Activated CD4-positive, alpha-beta T cell treated with anti-CD3 and anti-CD28 coated beads, Interleukin-2, amount 10 ng/mL, durations not matched to agents 24 days and 14 days (primary cell): ENCODE results near the gene FAM184B. TPM values are rescaled to one million over a fixed set of nuclear protein-coding genes. Genes with fewer than 3 reads are reported as not detected.

ENCODE experiments used
- DNase-seq: peaks from one replicate; pipeline ENCODE4 v3.0.0; 2022
- H3K27ac Mint-ChIP-seq: one replicate; pipeline ENCODE4 v1.8.0; 2022; ENCODE audit warnings: mild to moderate bottlenecking, mixed read lengths
- H3K27me3 Mint-ChIP-seq: one replicate; pipeline ENCODE4 v1.8.0; 2022; ENCODE audit warnings: mixed read lengths
- H3K36me3 Mint-ChIP-seq: one replicate; pipeline ENCODE4 v1.8.0; 2022; ENCODE audit warnings: low read depth, mild to moderate bottlenecking, mixed read lengths
- H3K4me1 Mint-ChIP-seq: one replicate; pipeline ENCODE4 v1.8.0; 2021; ENCODE audit warnings: mixed read lengths
- H3K4me3 Mint-ChIP-seq: one replicate; pipeline ENCODE4 v1.8.0; 2022; ENCODE audit warnings: mild to moderate bottlenecking, moderate library complexity, mixed read lengths
- H3K9me3 Mint-ChIP-seq: one replicate; pipeline ENCODE4 v1.8.0; 2021; ENCODE audit warnings: mixed read lengths
- intact Hi-C: fragments of 100-400 bp; cut with micrococcal nuclease; formaldehyde crosslinking; loops from one replicate; pipeline ENCODE4 v1.15.1; 2023
- total RNA-seq: library from RNA; stranded (reverse); gene quantifications from 2 replicates; pipeline ENCODE4 v1.2.3, GENCODE V29; 2022

The FAM184B gene
- not detected in 2 replicates for total RNA-seq

DNA sequence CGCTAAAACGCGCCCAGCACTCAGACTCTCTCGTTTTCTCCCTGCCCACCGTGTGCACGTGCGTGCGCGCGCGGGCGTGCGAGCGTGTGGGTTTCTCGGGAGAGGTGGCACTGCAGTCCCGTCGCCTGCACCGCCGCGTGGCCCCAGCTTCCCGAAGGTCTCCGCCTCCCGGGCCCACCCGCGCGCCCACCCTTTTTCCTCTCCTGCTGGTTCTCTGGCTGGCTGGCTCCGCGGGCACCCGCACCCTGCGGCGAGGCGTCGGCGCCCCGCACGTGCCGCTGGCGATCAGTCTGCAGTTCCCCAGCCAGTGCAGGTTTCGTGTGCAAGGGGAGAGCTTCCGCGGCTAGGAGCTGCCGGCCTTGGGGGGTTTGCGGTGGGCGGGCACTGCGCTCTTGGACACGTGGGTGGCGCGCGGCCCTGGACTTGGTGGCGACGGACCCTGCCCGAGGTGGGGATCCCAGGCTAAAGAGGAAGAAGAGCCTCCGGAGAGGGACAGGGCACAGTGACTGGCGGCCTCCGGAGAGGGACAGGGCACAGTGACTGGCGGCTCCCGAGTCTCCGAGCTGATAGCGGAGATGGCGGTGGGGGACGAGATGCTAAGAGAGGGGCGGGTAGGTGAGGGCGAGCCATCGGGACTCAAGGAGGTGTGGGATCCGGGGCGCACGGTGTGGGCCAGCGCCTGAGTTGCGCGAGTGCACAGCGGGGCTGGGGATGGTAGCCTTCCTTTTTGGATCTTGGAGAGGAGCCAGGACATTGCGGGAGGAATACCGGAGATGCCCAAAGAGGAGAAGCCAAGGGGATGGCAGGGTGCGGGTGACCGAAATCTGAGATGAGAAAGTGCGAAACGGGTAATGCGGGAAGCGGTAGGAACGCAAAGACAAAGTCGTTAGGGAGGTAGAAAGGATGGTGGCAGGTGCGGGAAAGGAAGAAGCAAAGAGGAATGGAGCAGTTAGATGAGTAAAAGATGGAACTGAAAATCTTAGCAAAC is at the start of gene FAM184B:
TSS of gene FAM184B (minus strand) at position 322 of the 988 bp plus-strand sequence. CDS start 322 bp downstream, outside the sequence.
- H3K27ac Mint-ChIP-seq, result no peak within 1 kb of the TSS
- no peaks in the 10 kb centered on the region for H3K9me3 Mint-ChIP-seq
- no peak for DNase-seq
- H3K4me1 Mint-ChIP-seq, result peaks cover 7% of the 10 kb centered on the region
- intact Hi-C loops, result no loop called here
- no peaks in the 10 kb centered on the region for H3K36me3 Mint-ChIP-seq
- H3K27me3 Mint-ChIP-seq, result peaks cover 46% of the 10 kb centered on the region
- H3K4me3 Mint-ChIP-seq, result peak within 1 kb of the TSS; percentile 70

DNA sequence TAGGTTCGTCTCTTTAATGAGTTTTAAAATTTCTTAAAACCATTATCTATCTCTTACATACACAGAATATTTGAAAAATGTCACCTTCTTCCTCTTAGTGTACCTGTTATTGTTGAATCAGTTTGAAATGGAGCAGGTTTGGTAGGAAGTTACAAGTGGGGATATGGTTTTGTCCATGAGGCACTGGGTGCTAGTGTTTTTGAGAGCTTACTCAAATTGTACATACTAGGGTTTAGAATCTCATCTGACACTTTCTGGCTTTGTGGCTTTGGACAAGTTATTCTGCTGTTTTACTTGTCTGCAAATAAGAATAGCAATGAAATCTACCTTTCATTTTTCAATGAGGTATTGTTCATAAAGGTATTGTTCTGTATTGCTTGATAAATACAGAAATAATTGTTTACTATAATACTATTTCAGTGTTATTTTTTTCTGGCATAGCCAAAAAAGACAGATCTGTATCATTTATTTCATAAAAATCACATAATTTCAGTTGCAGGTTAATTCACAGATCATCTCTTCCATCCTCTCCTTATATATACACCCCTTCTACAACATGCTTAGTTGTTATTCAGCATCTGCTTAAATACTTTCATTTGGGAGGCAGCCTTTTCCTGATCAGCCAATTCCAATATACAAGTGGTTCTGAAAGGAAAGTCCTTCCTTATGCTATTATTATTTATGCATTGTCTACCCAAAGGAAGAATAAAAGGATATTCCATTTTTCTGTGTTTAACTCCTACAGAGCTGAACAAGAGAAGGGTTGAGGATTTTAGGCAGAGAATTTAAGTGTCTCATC is 42.6 kb upstream of the FAM184B start:
- no peaks in the 10 kb centered on the region for H3K27me3 Mint-ChIP-seq
- H3K36me3 Mint-ChIP-seq, result peaks cover 45% of the 10 kb centered on the region
- peak overlapping the region; percentile 75 for H3K27ac Mint-ChIP-seq
- intact Hi-C loops, result loop anchor here (2.0 kb wide), 1 partner anchor 15 kb away; no protein-coding TSS in a partner anchor
- peaks cover 4% of the 10 kb centered on the region for H3K9me3 Mint-ChIP-seq
- H3K4me3 Mint-ChIP-seq, result peak overlapping the region; percentile 55
- H3K4me1 Mint-ChIP-seq, result peaks cover 33% of the 10 kb centered on the region
- DNase-seq, result no peak

DNA sequence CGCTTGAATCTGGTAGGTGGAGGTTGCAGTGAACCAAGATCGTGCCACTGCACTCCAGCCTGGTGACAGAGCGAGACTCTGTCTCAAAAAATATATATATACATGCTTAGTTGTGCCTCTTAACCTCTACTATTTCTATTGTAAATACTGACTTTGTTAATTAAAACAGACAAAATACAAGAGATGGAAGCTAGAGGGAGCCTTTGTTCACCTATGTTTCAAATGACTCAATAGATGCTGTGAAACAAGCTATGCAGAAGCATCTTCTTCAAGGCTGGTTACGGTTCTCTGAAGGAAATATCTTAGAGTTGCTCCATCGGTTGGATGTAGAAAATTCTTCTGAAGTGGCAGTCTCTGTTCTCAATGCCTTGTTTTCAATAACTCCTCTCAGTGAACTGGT is 35.6 kb upstream of the FAM184B start:
- no peaks in the 10 kb centered on the region for H3K9me3 Mint-ChIP-seq
- H3K4me3 Mint-ChIP-seq, result peak overlapping the region; percentile 73
- DNase-seq, result peak; percentile 70
- no peaks in the 10 kb centered on the region for H3K27me3 Mint-ChIP-seq
- intact Hi-C loops, result loop anchor here (1.0 to 10.0 kb wide), 4 partner anchors 14 to 776 kb away; no protein-coding TSS in a partner anchor
- H3K36me3 Mint-ChIP-seq, result peaks cover 43% of the 10 kb centered on the region
- H3K27ac Mint-ChIP-seq, result peak overlapping the region; percentile 62
- H3K4me1 Mint-ChIP-seq, result peaks cover 46% of the 10 kb centered on the region

DNA sequence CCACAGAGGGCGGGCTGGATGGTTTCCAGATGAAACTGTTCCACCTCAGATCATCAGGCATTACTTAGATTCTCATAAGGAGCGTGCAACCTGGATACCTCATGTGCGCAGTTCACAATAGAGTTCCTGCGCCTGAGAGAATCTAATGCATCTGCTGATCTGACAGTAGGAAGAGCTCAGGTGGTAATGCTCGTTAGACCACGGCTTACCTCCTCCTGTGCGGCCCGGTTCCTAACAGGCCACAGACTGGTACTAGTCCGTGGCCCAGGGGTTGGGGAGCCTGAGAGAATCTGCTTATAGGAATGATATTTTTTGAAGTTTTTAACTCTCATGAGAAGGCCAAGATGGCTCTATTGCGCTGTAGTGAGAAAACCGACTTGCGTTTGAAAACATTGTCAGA is 34.7 kb upstream of the FAM184B start:
- H3K4me3 Mint-ChIP-seq, result no peak overlapping the region
- peaks cover 45% of the 10 kb centered on the region for H3K4me1 Mint-ChIP-seq
- H3K27me3 Mint-ChIP-seq, result no peaks in the 10 kb centered on the region
- intact Hi-C loops, result loop anchor here (2.0 to 10.0 kb wide), 2 partner anchors 15 to 481 kb away; no protein-coding TSS in a partner anchor
- H3K27ac Mint-ChIP-seq, result no peak overlapping the region
- H3K9me3 Mint-ChIP-seq, result no peaks in the 10 kb centered on the region
- DNase-seq, result peak; percentile 55
- peaks cover 39% of the 10 kb centered on the region for H3K36me3 Mint-ChIP-seq

DNA sequence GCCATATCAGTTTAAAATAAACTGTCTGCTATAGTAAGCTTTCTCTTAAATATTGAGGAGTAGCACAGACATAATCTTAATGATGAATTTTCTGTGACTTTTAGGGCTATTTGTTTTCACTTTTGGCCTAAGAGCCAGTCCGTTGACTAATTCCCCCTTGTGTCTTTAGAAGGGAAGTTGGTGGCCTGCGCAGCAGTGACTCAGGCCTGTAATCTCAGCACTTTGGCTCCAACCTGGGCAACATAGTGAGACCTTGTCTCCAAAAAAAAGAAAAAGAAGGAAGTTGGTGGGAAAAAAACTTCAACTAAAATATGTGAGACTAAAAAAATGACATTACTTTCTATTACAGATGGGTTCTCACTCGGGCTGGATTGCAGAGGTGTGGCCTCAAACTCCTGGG is 32.7 kb upstream of the FAM184B start:
- H3K9me3 Mint-ChIP-seq, result no peaks in the 10 kb centered on the region
- H3K27me3 Mint-ChIP-seq, result peaks cover 2% of the 10 kb centered on the region
- no peak overlapping the region for H3K4me3 Mint-ChIP-seq
- no peak overlapping the region for H3K27ac Mint-ChIP-seq
- DNase-seq, result no peak
- peaks cover 38% of the 10 kb centered on the region for H3K36me3 Mint-ChIP-seq
- H3K4me1 Mint-ChIP-seq, result peaks cover 45% of the 10 kb centered on the region
- intact Hi-C loops, result loop anchor here (10.0 kb wide), 1 partner anchor 479 kb away; no protein-coding TSS in a partner anchor

DNA sequence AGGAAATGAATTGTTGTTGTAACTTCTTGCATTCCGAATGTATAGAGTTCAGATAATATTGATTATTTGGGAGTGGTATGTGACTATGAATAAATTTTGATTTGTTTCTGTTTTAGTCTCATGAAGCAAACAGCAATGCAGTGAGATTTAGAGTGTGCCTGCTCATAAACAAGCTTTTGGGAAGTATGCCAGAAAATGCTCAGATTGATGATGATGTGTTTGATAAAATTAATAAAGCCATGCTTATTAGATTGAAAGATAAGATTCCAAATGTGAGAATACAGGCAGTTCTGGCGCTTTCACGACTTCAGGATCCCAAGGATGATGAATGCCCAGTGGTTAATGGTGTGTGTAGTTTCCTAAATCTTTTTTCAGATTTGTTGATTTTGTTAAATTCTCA is 31.4 kb upstream of the FAM184B start:
- no peaks in the 10 kb centered on the region for H3K9me3 Mint-ChIP-seq
- intact Hi-C loops, result loop anchor here (10.0 kb wide), 1 partner anchor 478 kb away; no protein-coding TSS in a partner anchor
- H3K27ac Mint-ChIP-seq, result peak overlapping the region; percentile 22
- H3K4me1 Mint-ChIP-seq, result peaks cover 49% of the 10 kb centered on the region
- peaks cover 42% of the 10 kb centered on the region for H3K36me3 Mint-ChIP-seq
- no peak for DNase-seq
- peaks cover 2% of the 10 kb centered on the region for H3K27me3 Mint-ChIP-seq
- peak overlapping the region; percentile 97 for H3K4me3 Mint-ChIP-seq

DNA sequence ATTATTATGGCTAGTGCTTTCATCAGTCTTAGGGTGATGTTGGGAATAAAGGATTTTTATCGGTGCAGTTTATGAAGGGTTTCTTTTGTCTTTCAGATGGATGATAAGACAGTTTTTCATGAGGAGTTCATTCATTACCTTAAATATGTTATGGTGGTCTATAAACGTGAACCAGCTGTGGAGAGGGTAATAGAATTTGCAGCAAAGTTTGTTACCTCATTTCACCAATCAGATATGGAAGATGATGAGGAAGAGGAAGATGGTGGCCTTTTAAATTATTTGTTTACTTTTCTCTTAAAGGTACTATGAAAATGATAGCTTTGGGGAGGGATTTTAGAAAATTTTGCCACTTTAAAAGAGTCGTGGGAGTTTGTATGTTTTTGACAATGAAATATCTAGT is 30.7 kb upstream of the FAM184B start:
- Mint-ChIP-seq H3K27me3 (peaks cover 2% of the 10 kb centered on the region), H3K36me3 (peaks cover 43% of the 10 kb centered on the region), H3K9me3 (no peaks in the 10 kb centered on the region), H3K4me3 (peak overlapping the region; percentile 97), H3K4me1 (peaks cover 49% of the 10 kb centered on the region), H3K27ac (peak overlapping the region; percentile 68)
- intact Hi-C loops, result loop anchor here (10.0 kb wide), 1 partner anchor 477 kb away; no protein-coding TSS in a partner anchor
- DNase-seq, result no peak

DNA sequence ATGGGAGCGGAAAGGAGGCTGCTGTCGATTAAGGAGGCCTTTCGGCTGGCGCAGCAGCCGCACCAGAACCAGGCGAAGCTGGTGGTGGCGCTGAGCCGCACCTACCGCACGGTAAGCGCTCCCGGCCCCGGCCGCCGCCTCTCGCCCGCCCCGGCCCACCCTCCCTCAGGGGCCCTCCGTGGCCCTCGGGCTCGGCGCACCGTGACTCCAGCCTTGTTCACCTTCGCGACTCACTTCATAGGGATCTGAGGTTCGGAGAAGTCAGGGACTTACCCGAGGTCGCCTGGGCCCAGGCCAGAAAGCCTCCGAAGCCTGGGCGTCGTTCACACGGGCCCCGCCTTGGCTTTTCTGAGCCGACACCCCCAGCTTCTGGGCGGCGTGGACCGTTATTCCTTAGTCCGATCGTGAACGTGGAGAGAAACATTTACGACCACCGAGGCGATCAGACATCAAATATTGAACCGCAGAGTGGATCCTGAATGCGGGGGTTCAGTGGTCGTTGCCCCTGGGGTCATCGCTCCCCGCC is 29.7 kb upstream of the FAM184B start:
- Mint-ChIP-seq H3K4me3 (peak overlapping the region; percentile 97), H3K4me1 (peaks cover 48% of the 10 kb centered on the region), H3K9me3 (no peaks in the 10 kb centered on the region), H3K27ac (peak overlapping the region; percentile 99), H3K27me3 (peaks cover 2% of the 10 kb centered on the region), H3K36me3 (peaks cover 37% of the 10 kb centered on the region)
- peak; percentile 83 for DNase-seq
- intact Hi-C loops, result loop anchor here (10.0 kb wide), 1 partner anchor 476 kb away; no protein-coding TSS in a partner anchor

DNA sequence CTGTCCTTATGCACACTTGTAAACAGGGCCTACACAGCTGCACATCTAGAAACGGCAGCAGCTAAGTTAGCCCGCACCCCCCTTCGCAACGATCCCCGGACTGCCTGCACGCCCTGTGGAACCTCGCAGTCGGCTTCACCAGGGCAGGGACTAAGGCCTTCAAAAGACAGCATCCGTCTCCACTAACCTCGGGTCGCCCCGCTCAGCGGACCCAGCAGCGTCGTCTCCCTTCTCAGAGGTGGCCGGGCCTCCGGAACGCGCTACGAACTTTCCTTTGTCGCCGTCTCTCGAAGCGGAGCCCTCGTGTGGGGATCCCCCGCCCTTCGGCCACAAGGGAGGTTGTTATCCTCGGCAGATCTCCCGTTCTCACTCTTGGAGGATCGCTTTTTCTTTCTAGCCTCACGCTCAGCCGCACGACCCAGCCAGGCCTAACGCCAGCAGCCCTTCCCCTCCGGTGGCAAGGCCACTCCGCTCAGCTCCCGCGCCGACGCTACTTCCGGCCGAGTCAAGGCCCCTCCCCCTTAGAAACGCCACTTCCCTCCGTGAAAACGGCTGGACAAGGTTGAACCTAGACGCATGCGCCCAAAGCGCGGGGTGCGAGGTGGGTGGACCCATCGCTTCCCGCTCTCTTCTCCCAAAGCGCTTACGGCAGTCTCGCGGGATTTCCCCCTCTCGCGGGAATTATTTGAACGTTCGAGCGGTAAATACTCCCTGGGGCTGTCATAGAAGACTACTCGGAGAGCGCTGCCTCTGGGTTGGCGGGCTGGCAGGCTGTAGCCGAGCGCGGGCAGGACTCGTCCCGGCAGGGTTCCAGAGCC is 29.0 kb upstream of the FAM184B start, which contains the start of the genes DCAF16 and NCAPG:
TSS of gene DCAF16 (minus strand) at position 498 of the 818 bp plus-strand sequence. CDS start 6,616 bp downstream, outside the sequence.
TSS of gene NCAPG (plus strand) at position 720 of the 818 bp plus-strand sequence. CDS start 99 bp downstream, outside the sequence.
- peak; percentile 100 for DNase-seq
- peaks cover 39% of the 10 kb centered on the region for H3K36me3 Mint-ChIP-seq
- intact Hi-C loops, result loop anchor here (1.0 to 10.0 kb wide), 4 partner anchors 196 to 476 kb away; partner anchors contain the start of genes LAP3 and MED28

DNA sequence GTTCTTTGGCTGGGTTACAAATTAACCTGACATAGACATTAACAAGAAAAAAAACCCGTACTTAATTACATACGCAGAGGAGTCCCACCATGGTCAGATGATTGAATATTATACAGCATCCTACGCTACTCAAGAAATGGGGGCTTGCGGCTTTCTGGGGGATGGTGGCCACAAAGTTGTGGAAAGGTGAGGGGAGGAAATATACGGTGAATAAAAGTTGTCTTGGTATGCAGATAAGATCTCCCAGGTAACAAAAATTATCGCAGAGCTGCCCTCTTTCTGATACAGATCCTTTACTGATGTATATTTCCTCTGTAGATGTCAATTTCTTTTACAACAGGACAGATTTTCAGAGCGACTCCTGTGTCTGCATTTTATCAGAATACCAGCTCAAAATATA is 28.2 kb upstream of the FAM184B start:
- Mint-ChIP-seq H3K4me3 (peak overlapping the region; percentile 97), H3K4me1 (peaks cover 49% of the 10 kb centered on the region), H3K27me3 (peaks cover 2% of the 10 kb centered on the region), H3K27ac (peak overlapping the region; percentile 99), H3K36me3 (peaks cover 40% of the 10 kb centered on the region), H3K9me3 (no peaks in the 10 kb centered on the region)
- DNase-seq, result peak; percentile 65
- intact Hi-C loops, result loop anchor here (1.0 to 10.0 kb wide), 4 partner anchors 195 to 475 kb away; partner anchors contain the start of genes LAP3 and MED28

More for the DNA sequence above, 29.0 kb upstream of the FAM184B start, which contains the start of the genes DCAF16 and NCAPG:
- Mint-ChIP-seq H3K27ac (peak within 1 kb of the TSS; percentile 99), H3K27me3 (peaks cover 2% of the 10 kb centered on the region), H3K9me3 (no peaks in the 10 kb centered on the region), H3K4me1 (peaks cover 49% of the 10 kb centered on the region), H3K4me3 (peak within 1 kb of the TSS; percentile 97)

DNA sequence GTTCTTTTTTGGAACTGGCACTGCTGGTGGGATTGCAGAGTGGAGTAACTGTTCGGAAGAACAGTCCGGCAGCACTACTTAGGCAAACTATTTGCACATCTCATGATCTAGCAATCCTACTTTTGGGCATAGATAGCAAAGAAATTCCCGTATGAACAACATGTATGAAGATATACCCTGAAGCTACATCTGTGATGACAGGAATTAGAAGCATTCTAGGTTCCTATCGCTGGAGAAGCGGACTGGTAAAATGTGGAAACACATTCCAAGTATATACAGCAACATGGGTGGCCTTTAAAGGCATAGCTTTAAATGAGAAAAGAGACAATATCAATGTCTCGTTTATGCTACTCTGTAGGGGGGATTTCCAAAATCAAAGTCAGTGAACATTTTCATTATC is 26.0 kb upstream of the FAM184B start:
- intact Hi-C loops, result no loop called here
- Mint-ChIP-seq H3K36me3 (peaks cover 52% of the 10 kb centered on the region), H3K4me1 (peaks cover 42% of the 10 kb centered on the region), H3K4me3 (peak overlapping the region; percentile 97), H3K27ac (peak overlapping the region; percentile 62), H3K9me3 (no peaks in the 10 kb centered on the region), H3K27me3 (peaks cover 2% of the 10 kb centered on the region)
- DNase-seq, result peak; percentile 43

DNA sequence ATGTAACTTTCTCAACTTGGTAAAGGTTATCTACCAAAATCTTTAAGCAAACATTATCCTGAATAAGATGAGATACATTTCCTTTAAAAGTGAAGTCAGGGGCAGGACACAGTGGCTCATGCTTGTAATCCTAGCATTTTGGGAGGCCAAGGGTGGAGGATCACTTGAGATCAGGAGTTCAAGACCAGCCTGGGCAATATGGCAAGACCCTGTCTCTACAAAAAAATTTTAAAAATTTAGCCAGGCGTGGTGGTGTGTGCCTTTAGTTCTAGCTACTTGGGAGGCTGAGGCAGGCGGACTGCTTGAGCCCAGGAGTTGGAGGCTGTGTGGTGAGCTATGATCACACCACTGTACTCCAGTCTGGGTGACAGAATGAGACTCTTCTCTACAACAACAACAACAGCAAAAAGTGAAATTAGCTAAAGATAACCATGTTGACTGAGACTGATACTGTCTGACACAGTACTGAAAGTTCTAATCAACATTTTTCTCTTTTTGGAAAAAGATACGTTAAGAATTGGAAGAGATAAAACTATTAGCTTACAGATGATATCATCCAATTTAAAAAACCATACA is 24.2 kb upstream of the FAM184B start:
- Mint-ChIP-seq H3K27ac (peak overlapping the region; percentile 58), H3K27me3 (peaks cover 1% of the 10 kb centered on the region), H3K4me1 (peaks cover 39% of the 10 kb centered on the region), H3K36me3 (peaks cover 60% of the 10 kb centered on the region), H3K4me3 (no peak overlapping the region), H3K9me3 (no peaks in the 10 kb centered on the region)
- DNase-seq, result peak; percentile 51
- intact Hi-C loops, result no loop called here
